GM12892 (cell line): ENCODE measurements around the gene PIGV.
"Not testable (repeated sequence)": the region's sequence is repeated elsewhere in the genome, so short reads cannot be mapped to it uniquely, and the experiment has no call there.

Experiments used
- POLR2A ChIP-seq: IDR thresholded peaks from 2 replicates; pipeline ENCODE4 v1.6.1; 2011; ENCODE audit warnings: low read depth, low read length, control low read depth
- TAF1 ChIP-seq: IDR thresholded peaks from 2 replicates; pipeline ENCODE4 v1.6.1; 2011; ENCODE audit warnings: low read depth, mild to moderate bottlenecking, control low read depth, low read length, borderline replicate concordance

- not testable (repeated sequence) for TF ChIP-seq TAF1, POLR2A
These were observed 22.4 kb downstream of the PIGV start for GRCh38 chr1:26810105-26810504.
